H9 (cell line): ENCODE measurements around the gene TUB. TPM values are rescaled to one million over a fixed set of nuclear protein-coding genes. Genes with fewer than 3 reads are reported as not detected.

Experiments used
- DNase-seq: peaks from one replicate; pipeline ENCODE4 v3.0.0-alpha.2; 2017
- H2AFZ ChIP-seq: one replicate; pipeline ENCODE4 v1.6.1; 2013; ENCODE audit warnings: mild to moderate bottlenecking, low read length, control low read depth, moderate library complexity
- H2AK5ac ChIP-seq: 2 replicates; pipeline ENCODE4 v1.6.1; 2013; ENCODE audit warnings: low read length, control low read depth, mixed read lengths; ENCODE audit not compliant: insufficient read length
- H2BK120ac ChIP-seq: one replicate; pipeline ENCODE4 v1.6.1; 2013; ENCODE audit warnings: low read depth, mild to moderate bottlenecking, low read length, control low read depth, inconsistent platforms; ENCODE audit not compliant: poor library complexity, severe bottlenecking
- H2BK12ac ChIP-seq: 2 replicates; pipeline ENCODE4 v1.6.1; 2013; ENCODE audit warnings: low read length, control low read depth, mixed read lengths, low read depth; ENCODE audit not compliant: insufficient read length
- H2BK15ac ChIP-seq: 2 replicates; pipeline ENCODE4 v1.6.1; 2013; ENCODE audit warnings: low read depth, low read length, control low read depth
- H2BK20ac ChIP-seq: one replicate; pipeline ENCODE4 v1.6.1; 2013; ENCODE audit warnings: low read depth, mild to moderate bottlenecking, low read length, control low read depth, inconsistent platforms; ENCODE audit not compliant: poor library complexity, severe bottlenecking
- H2BK5ac ChIP-seq: 2 replicates; pipeline ENCODE4 v1.6.1; 2013; ENCODE audit warnings: low read length, control low read depth, mixed read lengths; ENCODE audit not compliant: insufficient read length
- H3K14ac ChIP-seq: 2 replicates; pipeline ENCODE4 v1.6.1; 2013; ENCODE audit warnings: low read length, control low read depth; ENCODE audit not compliant: insufficient read depth
- H3K18ac ChIP-seq: 2 replicates; pipeline ENCODE4 v1.6.1; 2013; ENCODE audit warnings: low read depth, mild to moderate bottlenecking, mixed read lengths, low read length, control low read depth; ENCODE audit not compliant: insufficient read length
- H3K23ac ChIP-seq: 2 replicates; pipeline ENCODE4 v1.6.1; 2013; ENCODE audit warnings: low read length, control low read depth, mixed read lengths, low read depth; ENCODE audit not compliant: insufficient read length
- H3K23me2 ChIP-seq: 2 replicates; pipeline ENCODE4 v1.6.1; 2013; ENCODE audit warnings: low read depth, mild to moderate bottlenecking, mixed read lengths, low read length, control low read depth; ENCODE audit not compliant: insufficient read length, poor library complexity, severe bottlenecking
- H3K27ac ChIP-seq: 2 replicates; pipeline ENCODE4 v1.5.1; 2013; ENCODE audit warnings: low read length, control low read depth, mixed read lengths, low read depth; ENCODE audit not compliant: insufficient read length
- H3K27me3 ChIP-seq: 2 replicates; pipeline ENCODE4 v1.6.1; 2013; ENCODE audit warnings: low read length, control low read depth, inconsistent platforms; ENCODE audit not compliant: insufficient read depth
- H3K4ac ChIP-seq: 2 replicates; pipeline ENCODE4 v1.6.1; 2013; ENCODE audit warnings: low read depth, mild to moderate bottlenecking, control low read depth, inconsistent platforms, low read length, moderate library complexity
- H3K4me1 ChIP-seq: 2 replicates; pipeline ENCODE4 v1.6.1; 2013; ENCODE audit warnings: low read length, control low read depth, inconsistent platforms; ENCODE audit not compliant: insufficient read depth
- H3K4me2 ChIP-seq: 2 replicates; pipeline ENCODE4 v1.6.1; 2013; ENCODE audit warnings: low read length, control low read depth, mixed read lengths; ENCODE audit not compliant: insufficient read length, insufficient read depth
- H3K56ac ChIP-seq: 2 replicates; pipeline ENCODE4 v1.6.1; 2013; ENCODE audit warnings: low read depth, mild to moderate bottlenecking, mixed read lengths, low read length, control low read depth; ENCODE audit not compliant: insufficient read length
- H3K79me1 ChIP-seq: 2 replicates; pipeline ENCODE4 v1.6.1; 2013; ENCODE audit warnings: low read depth, mild to moderate bottlenecking, moderate library complexity, low read length, control low read depth, inconsistent platforms; ENCODE audit not compliant: insufficient read depth, poor library complexity, severe bottlenecking
- H3K79me2 ChIP-seq: 2 replicates; pipeline ENCODE4 v1.6.1; 2013; ENCODE audit warnings: low read length, control low read depth, inconsistent platforms; ENCODE audit not compliant: insufficient read depth
- H3K9ac ChIP-seq: 2 replicates; pipeline ENCODE4 v1.6.1; 2013; ENCODE audit warnings: low read length, control low read depth, mixed read lengths; ENCODE audit not compliant: insufficient read length; ENCODE audit errors: extremely low read depth
- H3K9me3 ChIP-seq: one replicate; pipeline ENCODE4 v1.6.1; 2013; ENCODE audit warnings: low read depth, low read length, inconsistent platforms; ENCODE audit not compliant: control insufficient read depth
- H3T11ph ChIP-seq: one replicate; pipeline ENCODE4 v1.6.1; 2013; ENCODE audit warnings: mild to moderate bottlenecking, low read length, control low read depth, inconsistent platforms
- H4K20me1 ChIP-seq: one replicate; pipeline ENCODE4 v1.6.1; 2013; ENCODE audit not compliant: control insufficient read depth, insufficient read length, insufficient read depth
- H4K5ac ChIP-seq: 2 replicates; pipeline ENCODE4 v1.6.1; 2013; ENCODE audit warnings: low read depth, mild to moderate bottlenecking, mixed read lengths, low read length, control low read depth; ENCODE audit not compliant: insufficient read length
- H4K8ac ChIP-seq: replicated peaks from 2 replicates; pipeline ENCODE4 v1.6.1; 2013; ENCODE audit warnings: low read length, control low read depth, mixed read lengths, low read depth; ENCODE audit not compliant: insufficient read length
- H4K91ac ChIP-seq: 2 replicates; pipeline ENCODE4 v1.6.1; 2013; ENCODE audit warnings: low read depth, mild to moderate bottlenecking, moderate library complexity, mixed read lengths, low read length, control low read depth; ENCODE audit not compliant: insufficient read length
- H3K27ac Mint-ChIP-seq, 3 experiments: 2 replicates in 2 of 3; 3 replicates in 1 of 3; pipeline ENCODE4 v1.8.0; 2020 to 2021; ENCODE audit warnings: mixed read lengths in 3 of 3, mild to moderate bottlenecking in 1 of 3, moderate library complexity in 1 of 3
- H3K27me3 Mint-ChIP-seq: 2 replicates; pipeline ENCODE4 v1.8.0; 2021; ENCODE audit warnings: low read depth, mild to moderate bottlenecking, moderate library complexity, mixed read lengths
- H3K36me3 Mint-ChIP-seq, 3 experiments: 2 replicates in 2 of 3; 3 replicates in 1 of 3; pipeline ENCODE4 v1.8.0; 2020 to 2021; ENCODE audit warnings: low read depth in 3 of 3, mixed read lengths in 3 of 3; ENCODE audit not compliant: insufficient read depth in 1 of 3
- H3K4me1 Mint-ChIP-seq, 2 experiments: 2 replicates each; pipeline ENCODE4 v1.8.0; 2020; ENCODE audit warnings: mixed read lengths in 2 of 2
- H3K4me3 Mint-ChIP-seq, 2 experiments: 2 replicates in 1 of 2; 3 replicates in 1 of 2; pipeline ENCODE4 v1.8.0; 2020 to 2021; ENCODE audit warnings: mild to moderate bottlenecking in 2 of 2, mixed read lengths in 2 of 2, moderate library complexity in 1 of 2
- H3K9me3 Mint-ChIP-seq, 2 experiments: 2 replicates in 1 of 2; 3 replicates in 1 of 2; pipeline ENCODE4 v1.8.0; 2020; ENCODE audit warnings: mild to moderate bottlenecking in 2 of 2, mixed read lengths in 2 of 2, moderate library complexity in 1 of 2
- CTCF ChIP-seq: fragments of 200-600 bp; sonication (generic); conservative IDR thresholded peaks from 3 replicates; pipeline ENCODE4 v1.8.0; 2021; ENCODE audit warnings: antibody characterized with exemption, mild to moderate bottlenecking
- WGBS: extraction: QIAGEN DNeasy Blood & Tissue Kit; methylation state at CpG from one replicate; pipeline ENCODE4 v1.1.7; 2013; ENCODE audit warnings: missing lambda C conversion rate, low lambda C conversion rate, mixed read lengths; ENCODE audit not compliant: insufficient read length; ENCODE audit errors: extremely low coverage; 5-methylcytosine and 5-hydroxymethylcytosine counted together
- total RNA-seq: library from RNA; stranded (reverse); gene quantifications from 2 replicates; pipeline ENCODE4 v1.2.1, GENCODE V29; 2021

TUB gene
- total RNA-seq, 1 experiment from 2014 or later: 14.8 TPM

- no peak overlapping the region for H3K14ac ChIP-seq
- H3K4me2 ChIP-seq: no peak overlapping the region
- no peaks in the 10 kb centered on the region for H3K79me2 ChIP-seq
- H4K8ac ChIP-seq: no peak overlapping the region
- no peak overlapping the region for H3K27ac ChIP-seq
- H2BK12ac ChIP-seq: no peak overlapping the region
- H3K4ac ChIP-seq: no peak overlapping the region
- WGBS: no CpG with 5 or more reads among the region's 7 CpGs
- no peak for DNase-seq
- no peak overlapping the region for H3T11ph ChIP-seq
- no peak for TF ChIP-seq CTCF
- no peak overlapping the region for H3K23ac ChIP-seq
- no peaks in the 10 kb centered on the region for H4K20me1 ChIP-seq
- Mint-ChIP-seq H3K27ac (no peak overlapping the region), H3K9me3 (no peaks in the 10 kb centered on the region), H3K4me3 (no peak overlapping the region), H3K4me1 (no peaks in the 10 kb centered on the region), H3K27me3 (no peaks in the 10 kb centered on the region), H3K36me3 (peaks cover 12 to 59% (median 24%) of the 10 kb centered on the region in 3 experiments; a peak in 5 of 7 replicates)
- H2AK5ac ChIP-seq: no peak overlapping the region
- no peaks in the 10 kb centered on the region for H3K4me1 ChIP-seq
- no peaks in the 10 kb centered on the region for H3K23me2 ChIP-seq
- no peak overlapping the region for H3K56ac ChIP-seq
- H2AFZ ChIP-seq: no peak overlapping the region
- no peak overlapping the region for H4K91ac ChIP-seq
- H2BK20ac ChIP-seq: no peak overlapping the region
- H2BK120ac ChIP-seq: no peak overlapping the region
- no peak overlapping the region for H3K18ac ChIP-seq
- no peak overlapping the region for H2BK5ac ChIP-seq
- no peaks in the 10 kb centered on the region for H3K9me3 ChIP-seq
- no peaks in the 10 kb centered on the region for H3K79me1 ChIP-seq
- no peak overlapping the region for H4K5ac ChIP-seq
- no peak overlapping the region for H2BK15ac ChIP-seq
- no peaks in the 10 kb centered on the region for H3K27me3 ChIP-seq
- H3K9ac ChIP-seq: no peak overlapping the region
Measured at GRCh38 chr11:8102965-8103364, 22.0 kb downstream of the TUB start.
